SK-N-SH (cell line): ENCODE results near the gene AKIP1.

Source experiments
- RFX5 ChIP-seq: IDR thresholded peaks from 2 replicates; pipeline ENCODE4 v1.6.1; 2012; ENCODE audit warnings: mild to moderate bottlenecking, improper control_type of control experiment, low read length
- TF ChIP-seq, protein P1 (sequence below): fragments of 200-600 bp; sonication (generic); IDR thresholded peaks from 2 replicates; pipeline ENCODE4 v1.6.1; 2017; ENCODE audit warnings: antibody characterized with exemption, mild to moderate bottlenecking, moderate library complexity
- TF ChIP-seq, protein P2 (sequence below): IDR thresholded peaks from 2 replicates; pipeline ENCODE4 v1.4.0; 2012; ENCODE audit warnings: low read depth
- TF ChIP-seq, protein P3 (sequence below): IDR thresholded peaks from 2 replicates; pipeline ENCODE4 v1.4.0; 2012; ENCODE audit warnings: low read depth, borderline replicate concordance

DNA sequence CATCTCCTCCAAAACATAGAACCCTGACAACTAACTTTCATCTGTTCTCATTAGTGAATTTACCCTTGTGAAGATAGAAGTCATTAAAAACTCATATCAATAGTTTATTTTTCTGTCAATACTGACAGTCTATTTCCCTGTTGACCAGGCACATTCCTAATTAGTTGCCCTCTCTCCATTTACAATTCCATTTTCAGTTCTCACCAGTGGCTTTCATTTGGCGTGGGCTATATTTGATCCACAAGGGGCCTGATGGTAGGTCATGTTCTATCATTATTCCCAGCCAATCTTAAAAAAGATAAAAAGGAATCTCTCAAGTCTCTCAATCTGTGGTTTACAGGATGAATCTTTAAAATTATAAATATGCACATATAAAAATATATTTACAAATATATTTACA lies 3.9 kb upstream of the AKIP1 start:
- TF ChIP-seq, protein P1, sequence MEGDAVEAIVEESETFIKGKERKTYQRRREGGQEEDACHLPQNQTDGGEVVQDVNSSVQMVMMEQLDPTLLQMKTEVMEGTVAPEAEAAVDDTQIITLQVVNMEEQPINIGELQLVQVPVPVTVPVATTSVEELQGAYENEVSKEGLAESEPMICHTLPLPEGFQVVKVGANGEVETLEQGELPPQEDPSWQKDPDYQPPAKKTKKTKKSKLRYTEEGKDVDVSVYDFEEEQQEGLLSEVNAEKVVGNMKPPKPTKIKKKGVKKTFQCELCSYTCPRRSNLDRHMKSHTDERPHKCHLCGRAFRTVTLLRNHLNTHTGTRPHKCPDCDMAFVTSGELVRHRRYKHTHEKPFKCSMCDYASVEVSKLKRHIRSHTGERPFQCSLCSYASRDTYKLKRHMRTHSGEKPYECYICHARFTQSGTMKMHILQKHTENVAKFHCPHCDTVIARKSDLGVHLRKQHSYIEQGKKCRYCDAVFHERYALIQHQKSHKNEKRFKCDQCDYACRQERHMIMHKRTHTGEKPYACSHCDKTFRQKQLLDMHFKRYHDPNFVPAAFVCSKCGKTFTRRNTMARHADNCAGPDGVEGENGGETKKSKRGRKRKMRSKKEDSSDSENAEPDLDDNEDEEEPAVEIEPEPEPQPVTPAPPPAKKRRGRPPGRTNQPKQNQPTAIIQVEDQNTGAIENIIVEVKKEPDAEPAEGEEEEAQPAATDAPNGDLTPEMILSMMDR, result no peak
- TF ChIP-seq, protein P2, sequence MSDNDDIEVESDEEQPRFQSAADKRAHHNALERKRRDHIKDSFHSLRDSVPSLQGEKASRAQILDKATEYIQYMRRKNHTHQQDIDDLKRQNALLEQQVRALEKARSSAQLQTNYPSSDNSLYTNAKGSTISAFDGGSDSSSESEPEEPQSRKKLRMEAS, result no peak
- TF ChIP-seq, protein P3, sequence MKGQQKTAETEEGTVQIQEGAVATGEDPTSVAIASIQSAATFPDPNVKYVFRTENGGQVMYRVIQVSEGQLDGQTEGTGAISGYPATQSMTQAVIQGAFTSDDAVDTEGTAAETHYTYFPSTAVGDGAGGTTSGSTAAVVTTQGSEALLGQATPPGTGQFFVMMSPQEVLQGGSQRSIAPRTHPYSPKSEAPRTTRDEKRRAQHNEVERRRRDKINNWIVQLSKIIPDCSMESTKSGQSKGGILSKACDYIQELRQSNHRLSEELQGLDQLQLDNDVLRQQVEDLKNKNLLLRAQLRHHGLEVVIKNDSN, result no peak
- no peak for TF ChIP-seq RFX5
